ENCODE measurements around the gene BPGM. TPM values are rescaled to one million over a fixed set of nuclear protein-coding genes. Genes with fewer than 3 reads are reported as not detected.

The BPGM gene
- total RNA-seq, 1 experiment from 2014 or later: 14.0 TPM

- Histone ChIP-seq H3K36me3 (ENCODE audit: insufficient read depth, low read length, poor library complexity, severe bottlenecking) (no peaks in the 10 kb centered on the region), H3K9me3 (ENCODE audit: low read depth, low read length, poor library complexity, severe bottlenecking) (no peaks in the 10 kb centered on the region), H3K4me3 (ENCODE audit: low read depth, low read length, poor library complexity, severe bottlenecking) (no peak overlapping the region), H3K27me3 (replicated peaks; ENCODE audit: insufficient read depth, low read depth, low read length, poor library complexity) (no peaks in the 10 kb centered on the region), H3K4me1 (ENCODE audit: insufficient read depth, low read length, poor library complexity, severe bottlenecking) (no peaks in the 10 kb centered on the region), H3K27ac (ENCODE audit: low read depth, low read length, poor library complexity, severe bottlenecking) (no peak overlapping the region)
- POLR2A ChIA-PET (ENCODE audit: low non-redundant PET): no interaction called here
- CTCF ChIA-PET: no interaction called here
- no peak for DNase-seq (ENCODE audit: low spot score)
- no peak for TF ChIP-seq CTCF (conservative IDR thresholded peaks at IDR 0.05; ENCODE audit: low read depth, low read length)
- no TSS peak for BruUV-seq (replicated peaks)
- intact Hi-C loops (cut with micrococcal nuclease; ENCODE audit: unreplicated experiment): loop anchor here (5.0 kb wide), 1 partner anchor 225 kb away; no protein-coding TSS in a partner anchor
Measured at GRCh38 chr7:134712196-134712595, 65.5 kb downstream of the BPGM start.

- no TSS peak for BruUV-seq (replicated peaks)
- intact Hi-C loops (cut with micrococcal nuclease; ENCODE audit: unreplicated experiment): loop anchor here (5.0 kb wide), 1 partner anchor 223 kb away; no protein-coding TSS in a partner anchor
- ChIA-PET POLR2A (ENCODE audit: low non-redundant PET) (no interaction called here), CTCF (no interaction called here)
- H3K27me3 ChIP-seq (replicated peaks; ENCODE audit: insufficient read depth, low read depth, low read length, poor library complexity): no peaks in the 10 kb centered on the region
- no peak overlapping the region for H3K27ac ChIP-seq (ENCODE audit: low read depth, low read length, poor library complexity, severe bottlenecking)
- no peak for TF ChIP-seq EZH2 (IDR thresholded peaks at IDR 0.05; ENCODE audit: borderline replicate concordance, low read depth, low read length, poor library complexity, severe bottlenecking)
- no peak for TF ChIP-seq CTCF (conservative IDR thresholded peaks at IDR 0.05; ENCODE audit: low read depth, low read length)
- H3K36me3 ChIP-seq (ENCODE audit: insufficient read depth, low read length, poor library complexity, severe bottlenecking): no peaks in the 10 kb centered on the region
- H3K4me3 ChIP-seq (ENCODE audit: low read depth, low read length, poor library complexity, severe bottlenecking): no peak overlapping the region
- DNase-seq (ENCODE audit: low spot score): no peak
- H3K4me1 ChIP-seq (ENCODE audit: insufficient read depth, low read length, poor library complexity, severe bottlenecking): no peaks in the 10 kb centered on the region
- no peaks in the 10 kb centered on the region for H3K9me3 ChIP-seq (ENCODE audit: low read depth, low read length, poor library complexity, severe bottlenecking)
Measured at GRCh38 chr7:134714470-134715205, 68.0 kb downstream of the BPGM start.

- DNase-seq (ENCODE audit: low spot score): no peak
- Histone ChIP-seq H3K36me3 (ENCODE audit: insufficient read depth, low read length, poor library complexity, severe bottlenecking) (no peaks in the 10 kb centered on the region), H3K27ac (ENCODE audit: low read depth, low read length, poor library complexity, severe bottlenecking) (no peak overlapping the region), H3K27me3 (replicated peaks; ENCODE audit: insufficient read depth, low read depth, low read length, poor library complexity) (no peaks in the 10 kb centered on the region), H3K9me3 (ENCODE audit: low read depth, low read length, poor library complexity, severe bottlenecking) (no peaks in the 10 kb centered on the region), H3K4me1 (ENCODE audit: insufficient read depth, low read length, poor library complexity, severe bottlenecking) (no peaks in the 10 kb centered on the region), H3K4me3 (ENCODE audit: low read depth, low read length, poor library complexity, severe bottlenecking) (no peak overlapping the region)
- ChIA-PET POLR2A (ENCODE audit: low non-redundant PET) (no interaction called here), CTCF (no interaction called here)
- TF ChIP-seq CTCF (conservative IDR thresholded peaks at IDR 0.05; ENCODE audit: low read depth, low read length) (no peak), EZH2 (IDR thresholded peaks at IDR 0.05; ENCODE audit: borderline replicate concordance, low read depth, low read length, poor library complexity, severe bottlenecking) (no peak)
- BruUV-seq (replicated peaks): no TSS peak
- intact Hi-C loops (cut with micrococcal nuclease; ENCODE audit: unreplicated experiment): no loop called here
Measured at GRCh38 chr7:134718211-134718875, 71.7 kb downstream of the BPGM start.
